GM21528 (cell line): ENCODE data around the gene ATP5F1A.
"Not testable (repeated sequence)": the region's sequence is repeated elsewhere in the genome, so short reads cannot be mapped to it uniquely, and the experiment has no call there.

ENCODE experiments used
- ATAC-seq: cut with Tn5 transposase; IDR thresholded peaks from one replicate; pipeline ENCODE4 v1.9.1; 2021; ENCODE audit warnings: mild to moderate bottlenecking, moderate library complexity; ENCODE audit not compliant: unreplicated experiment, low FRiP score

Gene ATP5F1A

DNA sequence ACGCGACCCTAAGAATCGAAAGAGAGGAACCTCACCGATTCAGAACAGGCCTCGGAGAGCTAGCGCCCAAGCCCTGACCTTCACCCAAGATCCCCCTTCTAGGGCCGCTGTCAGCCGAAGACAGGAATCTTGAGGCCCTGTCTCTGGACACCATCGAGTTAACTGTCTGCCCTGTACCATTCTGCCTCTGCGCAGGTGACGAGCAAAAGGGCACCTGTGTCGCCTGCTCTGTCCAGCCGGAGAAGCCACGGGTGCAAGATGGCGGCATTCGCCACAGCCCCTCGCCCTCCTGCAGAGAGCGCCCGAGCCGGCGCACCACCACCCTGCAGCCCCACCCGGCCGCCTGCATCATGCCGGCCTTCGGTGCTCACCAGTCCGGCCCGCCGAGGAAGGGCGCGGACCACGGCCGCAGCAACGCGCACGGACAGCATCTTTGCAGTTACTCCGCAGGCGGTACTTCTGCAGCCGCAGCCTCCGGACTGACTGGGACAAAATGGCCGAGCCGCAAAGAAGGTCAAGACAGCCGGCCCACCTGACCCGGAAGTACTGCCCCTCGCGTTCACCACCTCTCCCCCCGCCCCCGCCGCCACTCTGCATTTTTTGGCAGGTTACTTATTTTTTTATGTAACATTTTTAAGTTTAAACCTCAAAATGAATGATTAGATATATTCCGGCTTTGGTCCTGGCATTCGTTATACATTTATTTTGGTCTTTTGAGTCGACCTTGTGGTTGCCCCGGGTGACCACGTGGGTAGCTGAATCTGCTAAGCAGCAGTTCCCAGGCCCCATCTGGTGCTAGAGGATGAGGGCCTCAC is at the start of gene ATP5F1A:
Gene ATP5F1A, minus strand, starts transcription at position 496 of the 815 bp plus-strand sequence. Its CDS starts 65 bp downstream, at position 431.
- ATAC-seq, result peak; percentile 81

DNA sequence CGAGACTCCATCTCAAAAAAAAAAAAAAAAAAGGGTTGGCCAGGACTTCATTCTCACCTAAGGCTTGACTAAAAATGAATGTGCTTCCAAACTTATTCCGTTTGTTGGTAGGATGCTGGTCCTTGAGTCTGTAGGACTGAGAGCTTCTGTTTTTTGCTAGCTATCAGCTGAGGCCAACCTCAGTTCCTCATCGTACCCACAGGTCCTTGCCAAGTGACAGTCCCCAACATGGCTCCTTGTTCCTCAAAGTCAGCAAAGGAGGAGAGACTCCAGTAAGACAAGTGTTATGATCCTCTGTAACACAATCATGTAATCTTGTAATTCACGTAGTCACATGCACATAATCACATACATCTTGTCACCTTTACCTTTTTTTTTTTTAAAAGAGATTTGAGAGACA is 43.1 kb upstream of the ATP5F1A start:
- no peak for ATAC-seq

DNA sequence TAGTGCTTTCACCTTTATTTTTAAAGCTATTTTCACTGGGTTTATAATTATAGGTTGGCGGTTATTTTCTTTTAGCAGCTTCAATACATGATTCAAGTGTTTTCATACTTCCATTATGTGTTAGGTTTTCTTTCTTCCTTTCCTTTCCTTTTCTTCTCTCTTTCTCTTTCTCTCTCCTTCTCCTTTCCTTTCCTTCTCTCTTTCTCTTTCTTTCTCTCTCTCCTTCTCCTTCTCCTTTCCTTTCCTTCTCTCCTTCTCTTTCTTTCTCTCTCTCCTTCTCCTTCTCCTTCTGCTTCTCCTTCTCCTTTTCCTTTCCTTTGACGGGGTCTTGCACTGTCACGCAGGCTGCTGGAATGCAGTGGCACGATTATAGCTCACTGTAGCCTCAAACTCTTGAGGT is 42.1 kb upstream of the ATP5F1A start:
- ATAC-seq, result no peak

DNA sequence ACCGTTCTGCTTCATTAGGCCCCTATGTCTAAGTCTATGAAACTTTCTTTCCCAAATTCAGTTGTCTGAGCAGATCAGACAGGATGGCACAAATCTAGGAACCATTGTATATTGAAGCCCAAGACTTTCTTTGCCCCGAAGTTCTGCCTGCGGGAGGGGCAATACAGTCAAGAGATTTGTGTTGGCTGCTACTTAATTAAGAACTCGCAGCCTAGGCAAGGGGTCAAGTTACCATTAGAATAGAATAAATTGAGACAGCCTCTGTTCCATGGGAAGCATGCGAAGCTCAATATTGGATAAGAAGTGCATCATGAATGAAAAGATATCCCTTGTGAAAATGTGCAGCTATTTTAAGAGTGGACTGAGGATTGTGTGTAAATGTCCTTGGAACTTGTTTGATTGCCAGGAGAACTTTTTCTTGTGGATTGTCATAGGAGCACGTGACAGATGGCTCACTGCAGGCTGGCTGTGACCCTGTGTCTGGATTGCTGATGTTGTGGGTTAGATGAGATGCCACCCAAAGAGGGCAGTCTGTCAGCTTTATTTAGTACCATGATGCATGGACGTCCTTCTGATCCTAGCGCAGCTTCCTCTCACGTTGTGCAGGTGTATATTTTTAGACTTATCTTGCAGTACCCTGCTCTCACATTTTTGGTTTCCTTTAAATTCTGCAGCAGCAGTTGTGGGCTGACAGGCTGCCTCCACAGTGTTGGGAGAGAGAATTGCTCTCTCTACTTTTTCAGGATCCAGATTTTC is 37.0 kb upstream of the ATP5F1A start:
- no peak for ATAC-seq

DNA sequence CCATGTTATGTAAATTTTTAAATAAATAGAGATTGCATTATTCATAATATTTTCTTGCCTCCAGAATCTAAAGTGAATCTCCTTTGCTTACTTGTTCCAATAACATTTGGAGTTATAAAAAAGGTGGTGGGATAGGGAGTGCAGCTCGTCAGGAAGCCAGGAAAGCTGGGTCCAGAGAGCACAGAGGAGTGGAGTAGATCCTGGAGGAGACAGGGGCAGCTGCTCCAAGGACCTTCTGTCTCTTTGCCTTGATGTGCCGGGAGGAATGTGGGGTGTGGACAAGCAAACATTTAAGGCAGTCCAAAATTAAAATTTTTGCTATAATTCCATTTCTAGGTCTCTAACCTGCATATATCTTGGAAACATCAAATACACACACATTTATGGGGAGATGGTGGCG is 35.4 kb upstream of the ATP5F1A start:
- no peak for ATAC-seq

DNA sequence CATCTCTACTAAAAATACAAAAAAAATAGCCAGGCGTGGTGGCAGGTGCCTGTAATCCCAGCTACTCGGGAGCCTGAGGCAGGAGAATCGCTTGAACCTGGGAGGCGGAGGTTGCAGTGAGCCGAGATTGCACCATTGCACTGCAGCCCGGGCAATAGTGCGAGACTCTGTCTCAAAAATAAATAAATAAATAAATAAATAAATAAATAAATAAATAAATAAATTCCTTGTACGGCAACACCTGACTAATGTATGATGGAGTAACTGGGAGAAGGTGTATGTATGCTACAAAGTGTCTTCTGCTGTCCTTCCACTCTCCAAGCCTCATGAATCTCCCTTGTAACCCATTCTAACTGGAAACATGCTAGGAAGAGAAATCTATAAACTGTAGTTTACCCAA is 32.5 kb upstream of the ATP5F1A start:
- ATAC-seq, result not testable (repeated sequence)

DNA sequence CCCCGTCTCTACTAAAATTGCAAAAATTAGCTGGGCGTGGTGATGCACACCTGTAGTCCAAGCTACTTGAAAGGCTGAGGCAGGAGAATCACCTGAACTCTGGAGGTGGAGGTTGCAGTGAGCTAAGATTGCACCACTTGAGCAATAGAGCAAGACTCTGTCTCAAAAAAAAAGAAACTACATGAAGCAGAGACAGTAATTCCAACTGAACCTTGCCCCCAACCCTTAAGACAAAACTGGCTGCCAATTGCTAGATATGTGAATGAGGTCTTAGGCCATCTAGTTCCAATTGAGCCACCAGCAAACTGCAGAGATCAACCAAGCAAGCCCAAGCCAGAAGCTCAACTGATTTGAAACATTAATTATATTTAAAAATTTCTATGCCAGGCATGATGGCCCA is 32.0 kb upstream of the ATP5F1A start:
- ATAC-seq, result no peak

DNA sequence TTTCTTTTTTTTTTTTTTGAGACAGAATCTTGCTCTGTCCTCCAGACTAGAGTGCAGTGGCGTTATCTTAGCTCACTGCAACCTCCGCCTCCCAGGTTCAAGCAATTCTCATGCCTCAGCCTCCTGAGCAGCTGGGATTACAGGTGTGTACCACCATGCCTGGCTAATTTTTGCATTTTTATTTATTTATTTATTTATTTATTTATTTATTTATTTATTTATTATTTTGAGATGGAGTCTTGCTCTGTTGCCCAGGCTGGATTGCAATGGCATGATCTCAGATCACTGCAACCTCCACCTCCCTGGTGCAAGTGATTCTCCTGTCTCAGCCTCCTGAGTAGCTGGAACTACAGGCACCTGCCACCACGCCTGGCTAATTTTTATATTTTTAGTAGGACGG is 28.5 kb upstream of the ATP5F1A start:
- not testable (repeated sequence) for ATAC-seq

DNA sequence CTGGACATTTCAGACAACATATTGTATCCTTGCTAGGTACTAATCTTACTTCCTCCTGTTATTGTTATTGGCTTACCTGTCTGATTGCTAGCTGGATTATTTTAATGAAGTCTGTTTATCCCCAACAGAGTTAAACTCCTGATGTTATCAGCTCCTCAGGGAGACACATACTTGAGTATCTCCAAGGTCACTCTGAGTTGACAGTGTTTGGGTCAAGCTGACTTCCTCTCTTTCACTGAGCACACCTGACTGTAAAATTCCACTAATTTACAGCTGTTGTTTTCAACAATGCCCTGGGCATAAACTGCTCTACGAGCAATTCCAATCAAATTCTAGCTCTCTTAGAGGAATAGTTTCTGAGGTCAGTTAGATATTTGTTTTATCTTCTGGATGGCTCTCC is 15.7 kb upstream of the ATP5F1A start:
- ATAC-seq, result no peak

DNA sequence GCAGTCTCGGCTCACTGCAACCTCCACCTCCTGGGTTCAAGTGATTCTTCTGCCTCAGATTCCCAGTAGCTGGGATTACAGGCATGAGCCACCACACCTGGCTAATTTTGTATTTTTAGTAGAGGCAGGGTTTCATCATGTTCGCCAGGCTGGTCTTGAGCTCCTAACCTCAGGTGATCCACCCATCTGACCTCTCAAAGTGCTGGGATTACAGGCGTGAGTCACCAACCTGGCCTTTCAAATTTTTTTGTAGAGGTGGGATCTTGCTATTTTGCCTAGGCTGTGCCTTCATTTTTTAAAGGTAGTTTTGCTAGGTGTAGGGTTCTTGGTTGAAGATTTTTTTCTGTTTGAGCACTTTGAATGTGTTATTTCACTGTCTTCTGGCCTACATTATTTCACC is 12.3 kb upstream of the ATP5F1A start:
- ATAC-seq, result no peak

DNA sequence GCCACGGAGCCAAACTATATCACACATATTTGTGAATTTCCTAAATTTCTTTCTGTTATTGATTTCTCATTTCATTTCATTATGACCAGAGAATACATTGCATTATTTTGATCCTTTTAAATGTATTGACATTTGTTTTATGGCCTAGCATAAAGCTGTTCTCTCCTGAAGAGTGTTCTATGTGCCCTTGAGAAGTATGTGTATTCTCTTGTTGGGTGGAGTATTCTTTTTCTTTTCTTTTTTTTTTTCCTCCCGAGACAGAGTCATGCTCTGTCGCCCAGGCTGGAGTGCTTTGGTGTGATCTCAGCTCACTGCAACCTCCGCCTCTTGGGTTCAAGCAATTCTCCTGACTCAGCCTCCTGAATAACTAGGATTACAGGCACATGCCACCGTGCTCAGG is 11.3 kb upstream of the ATP5F1A start:
- no peak for ATAC-seq

DNA sequence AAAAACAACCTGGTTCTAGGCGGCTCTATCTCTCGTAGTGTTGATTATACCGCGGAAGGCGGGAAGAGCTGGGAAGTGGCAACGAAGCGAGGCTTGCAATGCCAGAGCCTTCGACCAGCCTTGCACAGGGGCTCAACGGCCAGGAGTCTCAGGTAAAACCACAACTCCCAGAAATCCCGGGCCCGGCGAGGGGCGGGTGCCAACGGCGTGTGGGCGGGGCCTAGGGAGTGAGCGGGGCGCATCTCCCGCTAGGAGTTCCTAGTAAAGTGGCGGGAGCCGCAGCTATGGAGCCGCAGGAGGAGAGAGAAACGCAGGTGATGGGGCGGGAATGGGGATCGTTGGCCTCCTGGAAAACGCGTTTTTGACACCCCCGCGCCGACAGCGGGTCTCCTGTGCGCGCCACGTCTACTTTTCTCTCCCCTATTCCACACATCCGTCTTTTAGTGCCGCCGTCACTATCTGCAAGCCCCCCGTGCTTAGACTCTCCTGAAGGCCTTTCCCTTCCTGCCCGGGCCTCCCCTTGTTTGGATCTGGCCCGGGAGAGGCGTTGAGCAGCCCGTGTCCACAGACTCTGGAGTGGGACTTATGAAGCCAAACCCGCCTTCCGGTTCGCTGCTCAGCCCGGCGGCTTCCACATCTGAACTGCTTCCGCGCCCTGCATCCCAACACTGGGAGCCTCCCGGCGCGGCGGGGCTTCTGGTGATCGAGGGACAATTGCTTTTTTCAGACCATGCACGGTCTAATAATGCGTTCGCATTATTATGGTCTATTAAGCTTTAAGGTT is 6.2 kb upstream of the ATP5F1A start, which contains the start of gene HAUS1:
Gene HAUS1, plus strand, starts transcription at position 258 of the 784 bp plus-strand sequence. Its CDS starts 27 bp downstream, at position 285.
- peak; percentile 91 for ATAC-seq

DNA sequence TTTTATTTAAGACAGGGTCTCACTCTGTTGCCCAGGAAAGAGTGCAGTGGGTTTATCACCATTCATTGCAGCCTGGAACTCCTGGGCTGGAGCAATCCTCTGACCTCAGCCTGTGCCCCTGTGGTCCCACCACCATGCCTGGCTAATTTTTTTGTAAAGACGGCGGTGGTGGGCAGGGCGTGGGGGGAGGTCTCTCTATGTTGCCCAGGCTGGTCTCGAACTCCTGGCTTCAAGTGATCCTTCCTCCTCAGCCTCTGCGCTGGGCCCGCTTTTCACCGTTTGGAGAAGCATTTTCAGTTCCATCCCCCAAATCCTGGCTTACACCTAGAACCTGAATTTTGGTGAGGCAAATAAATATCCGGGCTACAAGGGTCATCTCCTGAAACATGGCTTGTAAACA is 1.4 kb upstream of the ATP5F1A start:
- ATAC-seq, result no peak

DNA sequence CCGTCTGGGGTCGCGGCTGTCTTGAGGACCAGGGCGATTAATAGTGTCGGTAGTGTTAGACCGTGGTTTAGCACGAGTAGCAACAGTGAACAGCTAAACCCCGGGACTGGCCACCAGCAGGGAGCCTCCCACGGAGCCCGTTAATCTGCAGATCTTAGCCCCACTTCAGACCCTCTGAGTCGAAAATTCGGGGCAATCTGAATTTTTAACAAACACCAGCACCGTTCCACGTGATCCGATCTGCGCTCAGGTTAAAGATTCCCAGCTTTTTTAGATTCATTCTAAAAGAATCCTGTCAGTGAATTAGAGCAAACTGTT is 479 bp upstream of the ATP5F1A start:
- no peak for ATAC-seq

DNA sequence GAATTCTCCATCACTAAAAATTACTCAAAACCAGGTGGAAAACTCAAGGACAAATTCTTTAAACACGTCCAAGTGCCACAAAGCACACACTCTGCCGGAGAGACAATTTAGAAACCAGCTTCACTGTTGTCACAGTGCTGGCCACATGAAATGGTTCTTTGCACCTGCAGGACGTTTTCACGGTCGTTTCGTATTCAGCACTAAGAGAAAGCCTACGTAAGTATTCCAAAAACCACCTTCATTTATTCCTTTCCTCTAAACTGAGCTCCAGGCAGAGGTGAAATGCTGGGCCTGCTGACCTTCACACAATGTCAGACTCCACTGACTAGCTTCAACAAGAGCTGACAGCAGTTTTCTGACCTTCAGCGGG is 680 bp downstream of the ATP5F1A start:
- ATAC-seq, result peak; percentile 31

DNA sequence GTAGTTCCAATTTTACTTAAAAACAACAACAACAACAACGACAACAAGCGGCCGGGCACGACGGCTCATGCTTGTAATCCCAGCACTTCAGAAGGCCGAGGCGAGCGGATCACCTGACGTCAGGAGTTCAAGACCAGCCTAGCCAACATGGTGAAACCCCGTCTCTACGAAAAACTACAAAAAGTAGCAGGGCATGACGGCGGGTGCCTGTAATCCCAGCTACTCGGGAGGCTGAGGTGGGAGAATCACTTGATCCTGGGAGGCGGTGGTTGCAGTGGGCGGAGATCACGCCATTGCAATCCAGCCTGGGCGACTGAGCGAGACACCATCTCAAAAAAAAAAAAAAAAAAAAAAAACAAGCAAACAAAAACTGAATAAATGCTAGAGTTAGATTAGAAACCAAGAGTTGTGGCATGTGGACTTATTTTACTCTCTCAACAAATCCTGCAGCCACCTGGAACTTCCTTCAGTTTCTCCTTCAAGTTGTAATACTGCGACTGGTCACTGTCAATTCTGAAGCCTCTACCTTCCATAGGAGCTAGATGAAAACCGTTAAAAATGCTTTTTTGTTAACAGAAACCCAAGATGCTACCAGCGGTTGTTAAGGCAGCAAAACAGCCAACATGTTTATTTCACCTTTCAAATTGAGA is 1.3 kb downstream of the ATP5F1A start:
- no peak for ATAC-seq

DNA sequence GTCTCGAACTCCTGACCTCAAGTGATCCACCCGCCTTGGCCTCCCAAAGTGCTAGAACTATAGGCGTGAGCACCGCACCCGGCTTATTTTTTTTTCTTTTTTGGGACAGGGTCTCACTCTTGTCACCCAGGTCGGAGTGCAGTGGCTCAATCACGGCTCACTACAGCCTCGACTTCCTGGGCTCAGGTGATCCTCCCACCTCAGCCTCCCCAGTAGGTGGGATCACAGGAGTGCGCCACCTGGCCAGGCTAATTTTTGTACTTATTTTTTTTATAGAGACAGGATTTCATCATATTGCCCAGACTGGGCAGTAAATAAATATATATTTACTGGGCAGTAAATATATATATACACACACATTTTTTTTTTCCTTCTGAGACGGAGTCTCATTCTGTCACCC is 2.6 kb downstream of the ATP5F1A start:
- ATAC-seq, result no peak

DNA sequence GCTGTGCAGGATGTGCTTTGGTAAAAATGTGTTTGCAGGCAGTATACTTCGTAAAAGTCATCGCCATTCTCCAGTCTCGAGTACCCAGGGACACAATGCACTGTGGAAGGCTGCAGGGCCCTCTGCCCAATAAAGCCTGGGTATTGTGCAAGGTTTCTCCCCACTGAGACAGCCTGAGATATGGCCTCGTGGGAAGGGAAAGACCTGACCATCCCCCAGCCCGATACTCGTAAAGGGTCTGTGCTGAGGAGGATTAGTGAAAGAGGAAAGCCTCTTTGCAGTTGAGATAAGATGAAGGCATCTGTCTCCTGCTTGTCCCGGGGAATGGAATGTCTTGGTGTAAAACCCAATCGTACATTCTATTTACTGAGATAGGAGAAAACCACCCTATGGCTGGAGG is 9.6 kb downstream of the ATP5F1A start:
- not testable (repeated sequence) for ATAC-seq

DNA sequence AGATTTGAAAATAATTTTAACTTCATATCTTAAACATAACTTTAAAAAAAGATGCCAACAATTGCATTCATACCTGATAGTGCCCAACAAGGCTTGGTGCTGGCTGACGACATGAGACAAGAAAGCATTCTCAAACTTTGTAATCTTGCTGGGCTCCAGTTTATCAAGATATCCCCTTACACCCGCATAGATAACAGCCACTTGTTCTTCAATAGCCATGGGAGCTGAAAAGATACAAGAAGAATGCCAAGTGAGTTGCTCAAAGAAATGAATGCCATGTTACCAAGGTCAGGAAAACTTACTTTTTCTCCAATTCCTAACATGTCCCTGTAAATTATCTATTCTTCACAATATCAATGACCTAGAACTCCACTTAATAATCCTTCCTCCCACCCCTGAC is 13.7 kb downstream of the ATP5F1A start:
- no peak for ATAC-seq

DNA sequence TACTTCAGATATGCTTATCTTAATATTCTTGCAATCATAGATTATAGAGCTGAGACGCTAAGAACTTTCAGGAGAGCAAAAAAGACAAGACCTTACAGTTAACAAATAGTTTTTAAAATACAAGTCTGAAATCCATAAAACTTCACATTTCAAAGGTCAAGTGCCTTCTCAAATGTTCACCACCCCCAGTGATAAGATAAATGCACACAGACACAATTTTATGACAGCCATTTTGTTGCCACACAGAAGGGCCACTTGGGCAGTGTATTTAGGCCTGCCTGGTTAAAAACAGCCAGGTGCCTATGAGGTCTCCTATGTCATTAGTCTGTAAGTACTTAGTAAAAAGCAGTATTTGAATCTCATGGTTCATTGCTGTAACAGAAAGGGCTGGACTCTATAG is 17.9 kb downstream of the ATP5F1A start:
- no peak for ATAC-seq

DNA sequence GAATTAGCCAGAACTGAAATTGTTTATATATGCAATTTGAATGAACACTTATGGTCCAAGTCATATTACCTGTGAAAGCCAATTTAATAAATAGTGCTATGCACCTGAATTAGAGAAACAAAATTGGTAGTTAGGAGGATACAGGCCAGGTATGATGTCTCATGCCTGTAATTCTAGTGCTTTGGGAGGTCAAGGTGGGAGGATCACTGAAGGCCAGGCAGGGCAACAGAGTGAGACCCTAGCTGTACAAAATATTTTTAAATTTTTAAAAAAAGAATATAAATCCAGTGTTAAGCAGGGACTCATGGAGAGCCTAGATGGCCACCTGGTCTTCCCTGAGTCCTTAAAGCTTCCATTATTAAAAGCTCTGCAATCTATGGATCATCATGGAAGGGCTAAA is 18.8 kb downstream of the ATP5F1A start:
- ATAC-seq, result no peak
